Measurements from ENCODE around the gene PSTPIP1.

- TF ChIP-seq POLR2A (IDR thresholded peaks at IDR 0.05) (no peak), CTCF (IDR thresholded peaks at IDR 0.05) (no peak)
These were observed 20.9 kb downstream of the PSTPIP1 start for GRCh38 chr15:77015646-77016320.

All from lower leg skin (tissue), 3 donors.